HepG2 (cell line): Measurements from ENCODE around the gene ARHGAP10. TPM values are rescaled to one million over a fixed set of nuclear protein-coding genes. Genes with fewer than 3 reads are reported as not detected.
A peak's percentile ranks its signal among the peaks of the same experiment; 100 is the strongest.

ENCODE experiments used
- ARID4A ChIP-seq: sonication (generic); formaldehyde crosslinking; IDR thresholded peaks from 2 replicates; pipeline ENCODE4 v1.5.0; 2020; ENCODE audit warnings: mild to moderate bottlenecking, missing genetic modification reagents, borderline replicate concordance
- ELF1 ChIP-seq: sonication (generic); formaldehyde crosslinking; IDR thresholded peaks from 2 replicates; pipeline ENCODE4 v1.4.0; 2020; ENCODE audit warnings: missing genetic modification reagents
- GPBP1L1 ChIP-seq: sonication (generic); formaldehyde crosslinking; IDR thresholded peaks from 2 replicates; pipeline ENCODE4 v1.5.0; 2020; ENCODE audit warnings: mild to moderate bottlenecking, missing genetic modification reagents
- GTF2F1 ChIP-seq: fragments of 150-350 bp; IDR thresholded peaks from 2 replicates; pipeline ENCODE4 v1.6.1; 2014; ENCODE audit warnings: low read length
- HES4 ChIP-seq: sonication (generic); formaldehyde crosslinking; IDR thresholded peaks from 2 replicates; pipeline ENCODE4 v1.9.0; 2021; ENCODE audit warnings: mild to moderate bottlenecking, missing genetic modification reagents, borderline replicate concordance
- KLF12 ChIP-seq: sonication (generic); formaldehyde crosslinking; IDR thresholded peaks from 2 replicates; pipeline ENCODE4 v1.4.0; 2020; ENCODE audit warnings: missing genetic modification reagents, borderline replicate concordance
- MBD4 ChIP-seq: IDR thresholded peaks from 2 replicates; pipeline ENCODE4 v1.6.1; 2012; ENCODE audit warnings: low read length, inconsistent platforms, borderline replicate concordance
- NBN ChIP-seq: fragments of 450-650 bp; conservative IDR thresholded peaks from 2 replicates; pipeline ENCODE4 v1.6.1; 2017
- NFKB2 ChIP-seq: sonication (generic); formaldehyde crosslinking; IDR thresholded peaks from 2 replicates; pipeline ENCODE4 v1.4.0; 2020; ENCODE audit warnings: missing genetic modification reagents, borderline replicate concordance
- PBX3 ChIP-seq: sonication (generic); formaldehyde crosslinking; IDR thresholded peaks from 2 replicates; pipeline ENCODE4 v1.8.1; 2023; ENCODE audit warnings: missing genetic modification reagents, inconsistent platforms, borderline replicate concordance
- SP2 ChIP-seq: sonication (generic); formaldehyde crosslinking; IDR thresholded peaks from 2 replicates; pipeline ENCODE4 v1.5.1; 2020; ENCODE audit warnings: mild to moderate bottlenecking, missing genetic modification reagents
- TFAP4 ChIP-seq: sonication (generic); IDR thresholded peaks from 2 replicates; pipeline ENCODE4 v1.6.1; 2016; ENCODE audit warnings: low read depth, borderline replicate concordance
- THRA ChIP-seq: sonication (generic); formaldehyde crosslinking; IDR thresholded peaks from 2 replicates; pipeline ENCODE4 v1.4.0; 2020; ENCODE audit warnings: missing genetic modification reagents, borderline replicate concordance
- ZMYM2 ChIP-seq: sonication (generic); formaldehyde crosslinking; IDR thresholded peaks from 2 replicates; pipeline ENCODE4 v1.8.0; 2022; ENCODE audit warnings: mild to moderate bottlenecking, missing genetic modification reagents
- ZNF138 ChIP-seq: sonication (generic); formaldehyde crosslinking; IDR thresholded peaks from 2 replicates; pipeline ENCODE4 v1.5.0; 2020; ENCODE audit warnings: mild to moderate bottlenecking, low read depth, missing genetic modification reagents
- ZNF33B ChIP-seq: sonication (generic); formaldehyde crosslinking; IDR thresholded peaks from 2 replicates; pipeline ENCODE4 v1.5.1; 2020; ENCODE audit warnings: mild to moderate bottlenecking, missing genetic modification reagents
- ZNF383 ChIP-seq: sonication (generic); formaldehyde crosslinking; IDR thresholded peaks from 2 replicates; pipeline ENCODE4 v1.4.0; 2020; ENCODE audit warnings: missing genetic modification reagents, mild to moderate bottlenecking, borderline replicate concordance
- ZNF691 ChIP-seq: sonication (generic); formaldehyde crosslinking; IDR thresholded peaks from 2 replicates; pipeline ENCODE4 v1.4.0; 2020; ENCODE audit warnings: missing genetic modification reagents, low read depth, mild to moderate bottlenecking, borderline replicate concordance
- polyA plus RNA-seq, 8 experiments: library from polyadenylated mRNA; depleted of rRNA in 3 of 8; stranded (reverse) in 7 of 8; unstranded in 1 of 8; fragments of >200 nt; fragmentation: Illumina TruSeq in 4 of 8; extraction: Trizol in 4 of 8; gene quantifications; 2 replicates each; pipeline versions ENCODE4 v1.2.1 to v1.2.3, GENCODE V29; 2011 to 2016; ENCODE audit warnings: low read depth in 4 of 8, missing spikeins in 1 of 8, mixed read lengths in 1 of 8; ENCODE audit not compliant: insufficient read depth in 1 of 8
- total RNA-seq, 5 experiments: library from RNA; depleted of rRNA; stranded (reverse); fragments of >200 nt; fragmentation: Illumina TruSeq; extraction: Trizol; gene quantifications; 2 replicates each; pipeline ENCODE4 v1.2.3, GENCODE V29; 2016; ENCODE audit warnings: low read depth in 1 of 5

The ARHGAP10 gene
- total and polyA plus RNA-seq, 2 of the 13 experiments (the other 11 are each of a cell fraction or from before 2014, with no cell fraction given), result 0.45 to 1.6 TPM

- TF ChIP-seq ARID4A (CRISPR knock-in tag) (peak; percentile 81; the same call in 1 of the 2 replicates), HES4 (CRISPR knock-in tag) (no peak), KLF12 (CRISPR knock-in tag) (peak; percentile 71; the same call in 1 of the 2 replicates), TFAP4 (peak; percentile 54; the same call in 1 of the 2 replicates), ZNF691 (CRISPR knock-in tag) (peak; percentile 86; the same call in 1 of the 2 replicates), SP2 (0 out of 2 replicates have a peak, but pooled peaks have one; percentile 18), ZNF138 (CRISPR knock-in tag) (no peak), NBN (no peak), ZNF383 (CRISPR knock-in tag) (no peak), NFKB2 (CRISPR knock-in tag) (peak; percentile 82; the same call in 1 of the 2 replicates), PBX3 (no peak), MBD4 (no peak), ELF1 (CRISPR knock-in tag) (peak; percentile 82), GPBP1L1 (CRISPR knock-in tag) (no peak), THRA (peak; percentile 60; the same call in 1 of the 2 replicates), GTF2F1 (no peak), ZMYM2 (CRISPR knock-in tag) (no peak), ZNF33B (no peak)
Observed at GRCh38 chr4:147683717-147684700, 47.9 kb upstream of the ARHGAP10 start, which contains the start of gene PRMT9 (continued).
